ENCODE results near the gene HSPA14.

DNA sequence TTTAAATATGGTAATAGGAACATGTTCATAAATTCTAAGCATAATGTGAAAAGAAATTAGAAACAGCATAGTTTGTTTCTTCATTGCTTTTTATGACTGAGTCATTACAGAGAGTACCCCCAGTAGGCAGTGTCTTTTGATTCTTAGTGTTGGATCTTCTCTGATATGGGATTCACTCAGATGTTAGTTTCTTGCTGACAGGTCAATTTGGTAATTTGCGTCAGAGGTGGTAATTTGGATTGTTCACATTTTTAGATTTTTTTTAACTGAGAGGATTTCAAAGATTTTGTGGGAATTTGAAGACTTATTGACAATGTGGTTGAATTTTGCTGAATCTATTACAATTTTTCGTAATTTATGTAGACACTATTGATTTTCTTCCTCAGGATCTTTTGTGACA lies 2.1 kb downstream of the HSPA14 start:
- TF ChIP-seq CTCF (IDR thresholded peaks at IDR 0.05; ENCODE audit: low read depth, low read length, missing input control) (no peak), SP1 (IDR thresholded peaks at IDR 0.05) (no peak)
- TF ChIP-seq, protein P1, sequence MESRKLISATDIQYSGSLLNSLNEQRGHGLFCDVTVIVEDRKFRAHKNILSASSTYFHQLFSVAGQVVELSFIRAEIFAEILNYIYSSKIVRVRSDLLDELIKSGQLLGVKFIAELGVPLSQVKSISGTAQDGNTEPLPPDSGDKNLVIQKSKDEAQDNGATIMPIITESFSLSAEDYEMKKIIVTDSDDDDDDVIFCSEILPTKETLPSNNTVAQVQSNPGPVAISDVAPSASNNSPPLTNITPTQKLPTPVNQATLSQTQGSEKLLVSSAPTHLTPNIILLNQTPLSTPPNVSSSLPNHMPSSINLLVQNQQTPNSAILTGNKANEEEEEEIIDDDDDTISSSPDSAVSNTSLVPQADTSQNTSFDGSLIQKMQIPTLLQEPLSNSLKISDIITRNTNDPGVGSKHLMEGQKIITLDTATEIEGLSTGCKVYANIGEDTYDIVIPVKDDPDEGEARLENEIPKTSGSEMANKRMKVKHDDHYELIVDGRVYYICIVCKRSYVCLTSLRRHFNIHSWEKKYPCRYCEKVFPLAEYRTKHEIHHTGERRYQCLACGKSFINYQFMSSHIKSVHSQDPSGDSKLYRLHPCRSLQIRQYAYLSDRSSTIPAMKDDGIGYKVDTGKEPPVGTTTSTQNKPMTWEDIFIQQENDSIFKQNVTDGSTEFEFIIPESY (IDR thresholded peaks at IDR 0.05) = no peak
- TF ChIP-seq, protein P2, sequence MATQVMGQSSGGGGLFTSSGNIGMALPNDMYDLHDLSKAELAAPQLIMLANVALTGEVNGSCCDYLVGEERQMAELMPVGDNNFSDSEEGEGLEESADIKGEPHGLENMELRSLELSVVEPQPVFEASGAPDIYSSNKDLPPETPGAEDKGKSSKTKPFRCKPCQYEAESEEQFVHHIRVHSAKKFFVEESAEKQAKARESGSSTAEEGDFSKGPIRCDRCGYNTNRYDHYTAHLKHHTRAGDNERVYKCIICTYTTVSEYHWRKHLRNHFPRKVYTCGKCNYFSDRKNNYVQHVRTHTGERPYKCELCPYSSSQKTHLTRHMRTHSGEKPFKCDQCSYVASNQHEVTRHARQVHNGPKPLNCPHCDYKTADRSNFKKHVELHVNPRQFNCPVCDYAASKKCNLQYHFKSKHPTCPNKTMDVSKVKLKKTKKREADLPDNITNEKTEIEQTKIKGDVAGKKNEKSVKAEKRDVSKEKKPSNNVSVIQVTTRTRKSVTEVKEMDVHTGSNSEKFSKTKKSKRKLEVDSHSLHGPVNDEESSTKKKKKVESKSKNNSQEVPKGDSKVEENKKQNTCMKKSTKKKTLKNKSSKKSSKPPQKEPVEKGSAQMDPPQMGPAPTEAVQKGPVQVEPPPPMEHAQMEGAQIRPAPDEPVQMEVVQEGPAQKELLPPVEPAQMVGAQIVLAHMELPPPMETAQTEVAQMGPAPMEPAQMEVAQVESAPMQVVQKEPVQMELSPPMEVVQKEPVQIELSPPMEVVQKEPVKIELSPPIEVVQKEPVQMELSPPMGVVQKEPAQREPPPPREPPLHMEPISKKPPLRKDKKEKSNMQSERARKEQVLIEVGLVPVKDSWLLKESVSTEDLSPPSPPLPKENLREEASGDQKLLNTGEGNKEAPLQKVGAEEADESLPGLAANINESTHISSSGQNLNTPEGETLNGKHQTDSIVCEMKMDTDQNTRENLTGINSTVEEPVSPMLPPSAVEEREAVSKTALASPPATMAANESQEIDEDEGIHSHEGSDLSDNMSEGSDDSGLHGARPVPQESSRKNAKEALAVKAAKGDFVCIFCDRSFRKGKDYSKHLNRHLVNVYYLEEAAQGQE (IDR thresholded peaks at IDR 0.05) = no peak
